Measurements from ENCODE around the gene ZNF407.
"Not testable (repeated sequence)": the region's sequence is repeated elsewhere in the genome, so short reads cannot be mapped to it uniquely, and the experiment has no call there.

Gene ZNF407

DNA sequence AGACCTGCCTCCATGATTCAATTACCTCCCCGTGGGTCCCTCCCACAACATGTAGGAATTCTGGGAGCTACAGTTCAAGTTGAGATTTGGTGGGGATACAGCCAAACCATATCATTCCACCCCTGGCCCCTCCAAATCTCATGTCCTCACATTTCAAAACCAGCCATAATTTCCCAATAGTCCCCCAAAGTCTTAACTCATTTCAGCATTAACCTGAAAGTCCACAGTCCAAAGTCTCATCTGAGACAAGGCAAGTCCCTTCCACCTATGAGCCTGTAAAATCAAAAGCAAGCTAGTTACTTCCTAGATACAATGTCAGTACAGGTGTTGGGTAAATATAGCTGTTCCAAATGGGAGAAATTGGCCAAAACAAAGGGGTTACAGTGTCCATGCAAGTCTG is 32.5 kb upstream of the ZNF407 start:
- H3K36me3 ChIP-seq (ENCODE audit: control insufficient read depth, insufficient read depth, low read length); H3K27ac ChIP-seq (ENCODE audit: low read depth, low read length, severe bottlenecking); H3K4me1 ChIP-seq (ENCODE audit: control insufficient read depth, insufficient read depth, low read length, poor library complexity, severe bottlenecking); H3K4me3 ChIP-seq (ENCODE audit: extremely low read depth, insufficient read depth, low read length, poor library complexity, severe bottlenecking): not testable (repeated sequence)
- peaks cover 20% of the 10 kb centered on the region for H3K9me3 ChIP-seq (ENCODE audit: control insufficient read depth, low read length)
- 100% methylated on average over 1 of the region's 1 CpG; no CpG with 5 or more reads in 1 of the 2 experiments for WGBS, 2 experiments (ENCODE audit: insufficient coverage in 2 of 2)

DNA sequence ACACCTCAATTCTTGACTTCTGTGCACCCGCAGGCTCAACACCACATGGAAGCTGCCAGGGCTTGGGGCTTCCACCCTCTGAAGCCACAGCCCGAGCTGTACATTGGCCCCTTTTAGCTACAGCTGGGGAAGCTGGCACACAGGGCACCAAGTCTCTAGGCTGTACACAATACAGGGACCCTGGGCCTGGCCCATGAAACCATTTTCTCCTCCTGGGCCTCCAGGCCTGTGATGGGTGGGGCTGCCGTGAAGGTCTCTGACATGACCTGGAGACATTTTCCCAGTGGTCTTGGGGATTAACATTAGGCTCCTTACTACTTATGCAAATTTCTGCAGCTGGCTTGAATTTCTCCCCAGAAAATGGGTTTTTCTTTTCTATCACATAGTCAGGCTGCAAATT is 31.7 kb upstream of the ZNF407 start:
- H3K27ac ChIP-seq (ENCODE audit: low read depth, low read length, severe bottlenecking); H3K4me1 ChIP-seq (ENCODE audit: control insufficient read depth, insufficient read depth, low read length, poor library complexity, severe bottlenecking); H3K4me3 ChIP-seq (ENCODE audit: extremely low read depth, insufficient read depth, low read length, poor library complexity, severe bottlenecking); H3K36me3 ChIP-seq (ENCODE audit: control insufficient read depth, insufficient read depth, low read length): not testable (repeated sequence)
- H3K9me3 ChIP-seq (ENCODE audit: control insufficient read depth, low read length): peaks cover 20% of the 10 kb centered on the region
- 75 to 88% methylated on average over 2 to 3 of the region's 3 CpGs for WGBS, 2 experiments (ENCODE audit: insufficient coverage in 2 of 2)

DNA sequence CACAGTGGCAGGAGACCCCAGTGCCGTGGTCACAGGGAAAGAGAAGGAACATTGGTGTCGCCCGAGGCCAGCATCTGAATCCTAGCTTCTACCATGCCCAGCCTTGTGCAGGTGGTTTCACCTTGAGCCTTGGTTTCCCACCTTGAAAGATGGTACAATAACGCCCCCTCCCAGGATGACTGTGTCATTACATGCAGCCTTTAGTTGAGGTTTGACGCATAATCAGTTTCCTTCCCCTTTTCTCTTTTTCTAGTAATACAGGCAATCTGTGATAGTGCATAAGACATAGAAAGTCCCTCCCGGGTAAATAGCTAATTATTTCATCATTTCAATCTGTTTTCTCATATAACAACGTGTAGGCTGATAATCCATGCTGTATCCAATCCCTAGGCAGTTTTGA is 29.8 kb upstream of the ZNF407 start:
- WGBS, 2 experiments (ENCODE audit: insufficient coverage in 2 of 2): 44 to 90% methylated on average over 3 to 5 of the region's 7 CpGs
- no peak overlapping the region for H3K27ac ChIP-seq (ENCODE audit: low read depth, low read length, severe bottlenecking)
- H3K9me3 ChIP-seq (ENCODE audit: control insufficient read depth, low read length): peaks cover 20% of the 10 kb centered on the region
- no peaks in the 10 kb centered on the region for H3K4me1 ChIP-seq (ENCODE audit: control insufficient read depth, insufficient read depth, low read length, poor library complexity, severe bottlenecking)
- no peaks in the 10 kb centered on the region for H3K36me3 ChIP-seq (ENCODE audit: control insufficient read depth, insufficient read depth, low read length)
- no peak overlapping the region for H3K4me3 ChIP-seq (ENCODE audit: extremely low read depth, insufficient read depth, low read length, poor library complexity, severe bottlenecking)

DNA sequence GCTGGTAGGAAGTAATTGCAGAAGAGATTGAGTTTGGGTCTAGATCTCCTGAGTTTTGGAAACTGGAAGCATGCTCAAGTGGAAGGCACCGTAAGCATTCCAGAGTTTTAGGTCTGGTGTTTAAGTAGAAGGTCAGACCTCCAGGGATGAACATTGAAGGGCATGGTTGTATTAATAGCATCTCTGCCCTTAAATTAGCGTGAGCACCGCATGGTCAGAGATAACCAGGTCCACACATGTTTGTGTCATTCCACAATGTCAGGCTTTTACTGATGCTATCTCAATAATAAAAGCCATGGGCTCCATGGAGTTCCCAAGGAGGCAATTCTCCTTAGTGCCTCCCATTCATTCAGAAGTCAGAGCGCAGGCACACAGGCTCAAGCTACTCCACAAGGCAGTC is 28.3 kb upstream of the ZNF407 start:
- Histone ChIP-seq H3K9me3 (ENCODE audit: control insufficient read depth, low read length) (peaks cover 20% of the 10 kb centered on the region), H3K4me1 (ENCODE audit: control insufficient read depth, insufficient read depth, low read length, poor library complexity, severe bottlenecking) (no peaks in the 10 kb centered on the region), H3K36me3 (ENCODE audit: control insufficient read depth, insufficient read depth, low read length) (no peaks in the 10 kb centered on the region), H3K4me3 (ENCODE audit: extremely low read depth, insufficient read depth, low read length, poor library complexity, severe bottlenecking) (no peak overlapping the region), H3K27ac (ENCODE audit: low read depth, low read length, severe bottlenecking) (no peak overlapping the region)
- WGBS, 2 experiments (ENCODE audit: insufficient coverage in 2 of 2): 91 to 94% methylated on average over 1 to 3 of the region's 4 CpGs

DNA sequence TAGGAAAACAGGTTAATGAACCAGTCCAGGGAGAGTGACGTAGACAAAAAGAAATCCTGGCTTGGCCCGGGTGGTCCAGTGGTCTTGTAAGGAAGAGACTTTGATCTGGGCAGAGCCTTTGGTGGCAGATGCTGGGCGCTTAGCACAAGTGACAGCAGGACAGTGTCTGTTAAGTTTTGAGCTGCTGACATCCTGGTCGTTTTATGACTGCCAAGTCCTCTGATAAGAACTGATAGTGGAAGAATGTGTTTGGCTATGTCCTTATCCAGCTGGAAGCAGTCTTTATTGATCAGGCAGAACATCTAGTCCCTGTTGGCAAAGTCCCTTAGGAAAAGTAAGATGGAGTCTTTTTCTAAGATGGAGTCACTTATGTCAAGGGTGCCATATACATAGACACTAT is 27.4 kb upstream of the ZNF407 start:
- no peak overlapping the region for H3K4me3 ChIP-seq (ENCODE audit: extremely low read depth, insufficient read depth, low read length, poor library complexity, severe bottlenecking)
- peaks cover 19% of the 10 kb centered on the region for H3K9me3 ChIP-seq (ENCODE audit: control insufficient read depth, low read length)
- no peaks in the 10 kb centered on the region for H3K4me1 ChIP-seq (ENCODE audit: control insufficient read depth, insufficient read depth, low read length, poor library complexity, severe bottlenecking)
- 81 to 87% methylated on average over 3 to 4 of the region's 4 CpGs for WGBS, 2 experiments (ENCODE audit: insufficient coverage in 2 of 2)
- H3K27ac ChIP-seq (ENCODE audit: low read depth, low read length, severe bottlenecking): no peak overlapping the region
- H3K36me3 ChIP-seq (ENCODE audit: control insufficient read depth, insufficient read depth, low read length): no peaks in the 10 kb centered on the region

DNA sequence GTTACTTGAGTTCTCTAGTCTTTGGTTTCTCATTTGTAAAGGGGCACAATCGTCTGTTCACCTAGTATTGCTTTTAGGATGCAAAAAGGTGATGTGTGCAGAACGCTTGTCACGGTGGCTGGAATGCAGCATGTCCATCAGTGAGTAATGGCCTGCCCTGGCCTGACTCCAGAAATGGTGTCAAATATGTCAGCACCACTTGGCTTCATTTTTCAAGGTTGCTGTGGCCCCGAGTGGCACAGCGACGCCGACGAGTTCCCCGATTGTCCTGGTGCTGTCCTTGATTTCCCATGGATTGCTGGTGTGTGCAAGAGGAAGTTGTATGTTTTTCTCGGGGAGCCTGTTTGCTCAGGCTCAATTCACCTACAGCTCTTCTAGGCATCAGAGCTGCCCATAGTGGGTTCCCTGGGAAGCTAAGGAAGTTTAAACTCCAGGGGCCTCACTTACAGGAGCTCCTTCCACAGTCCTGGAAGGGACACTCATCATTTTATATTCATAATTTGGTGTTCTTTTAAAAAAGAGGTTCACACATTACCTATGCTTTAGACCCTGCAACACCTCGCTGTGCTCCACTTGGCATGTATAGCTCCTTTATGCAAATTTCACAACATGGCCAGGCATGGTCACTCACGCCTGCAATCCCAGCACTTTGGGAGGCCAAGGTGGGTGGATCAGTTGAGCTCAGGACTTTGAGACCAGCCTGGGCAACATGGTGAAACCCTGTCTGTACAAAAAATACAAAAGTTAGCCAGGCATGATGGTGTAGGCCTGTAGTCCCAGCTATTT is 25.6 kb upstream of the ZNF407 start:
- 84 to 89% methylated on average over 4 to 9 of the region's 12 CpGs for WGBS, 2 experiments (ENCODE audit: insufficient coverage in 2 of 2)
- no peaks in the 10 kb centered on the region for H3K4me1 ChIP-seq (ENCODE audit: control insufficient read depth, insufficient read depth, low read length, poor library complexity, severe bottlenecking)

DNA sequence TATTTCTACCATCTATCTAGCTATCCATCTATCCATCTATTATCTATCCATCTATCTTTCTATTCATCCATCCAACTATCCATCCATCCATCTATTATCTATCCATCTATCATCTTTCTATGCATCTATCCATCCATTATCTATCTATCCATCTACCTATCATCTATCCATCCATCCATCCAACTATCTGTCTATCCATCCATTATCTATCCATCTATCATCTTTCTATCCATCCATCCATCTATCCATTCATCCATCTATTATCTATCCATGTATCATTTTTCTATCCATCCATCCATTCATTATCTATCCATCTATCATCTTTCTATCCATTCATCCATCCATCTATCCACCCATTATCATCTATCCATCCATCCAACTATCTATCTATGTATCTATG is 24.6 kb upstream of the ZNF407 start:
- H3K9me3 ChIP-seq (ENCODE audit: control insufficient read depth, low read length): no peaks in the 10 kb centered on the region
- H3K27ac ChIP-seq (ENCODE audit: low read depth, low read length, severe bottlenecking): no peak overlapping the region

More for the DNA sequence above, 25.6 kb upstream of the ZNF407 start:
- H3K36me3 ChIP-seq (ENCODE audit: control insufficient read depth, insufficient read depth, low read length): no peaks in the 10 kb centered on the region
- no peak overlapping the region for H3K4me3 ChIP-seq (ENCODE audit: extremely low read depth, insufficient read depth, low read length, poor library complexity, severe bottlenecking)
- peaks cover 8% of the 10 kb centered on the region for H3K9me3 ChIP-seq (ENCODE audit: control insufficient read depth, low read length)
- H3K27ac ChIP-seq (ENCODE audit: low read depth, low read length, severe bottlenecking): no peak overlapping the region

DNA sequence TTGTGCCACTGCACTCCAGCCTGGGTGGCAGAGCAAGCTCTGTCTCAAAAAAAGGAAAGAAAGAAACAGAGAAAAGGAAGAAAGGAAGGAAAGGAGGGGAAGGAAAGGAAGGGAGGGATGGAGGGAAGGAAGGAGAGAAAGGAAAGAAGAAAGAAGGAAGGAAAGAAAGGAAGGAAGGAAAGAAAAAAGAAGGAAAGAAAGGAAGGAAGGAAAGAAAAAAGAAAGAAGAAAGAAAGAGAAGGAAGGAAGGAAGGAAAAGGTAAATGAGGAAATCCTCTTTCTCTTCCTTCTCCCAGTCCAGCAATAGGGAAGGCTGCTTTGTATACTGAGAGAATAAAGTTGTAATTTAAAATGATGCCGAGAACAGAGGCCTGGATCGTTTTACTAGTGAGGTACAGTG is 22.8 kb upstream of the ZNF407 start:
- no peaks in the 10 kb centered on the region for H3K9me3 ChIP-seq (ENCODE audit: control insufficient read depth, low read length)
- H3K36me3 ChIP-seq (ENCODE audit: control insufficient read depth, insufficient read depth, low read length): no peaks in the 10 kb centered on the region
- no peak overlapping the region for H3K27ac ChIP-seq (ENCODE audit: low read depth, low read length, severe bottlenecking)
- no peak overlapping the region for H3K4me3 ChIP-seq (ENCODE audit: extremely low read depth, insufficient read depth, low read length, poor library complexity, severe bottlenecking)
- no peaks in the 10 kb centered on the region for H3K4me1 ChIP-seq (ENCODE audit: control insufficient read depth, insufficient read depth, low read length, poor library complexity, severe bottlenecking)
- 87 to 90% methylated on average over 2 of the region's 2 CpGs for WGBS, 2 experiments (ENCODE audit: insufficient coverage in 2 of 2)

More for the DNA sequence above, 24.6 kb upstream of the ZNF407 start:
- no peaks in the 10 kb centered on the region for H3K4me1 ChIP-seq (ENCODE audit: control insufficient read depth, insufficient read depth, low read length, poor library complexity, severe bottlenecking)
- no peak overlapping the region for H3K4me3 ChIP-seq (ENCODE audit: extremely low read depth, insufficient read depth, low read length, poor library complexity, severe bottlenecking)
- no peaks in the 10 kb centered on the region for H3K36me3 ChIP-seq (ENCODE audit: control insufficient read depth, insufficient read depth, low read length)

DNA sequence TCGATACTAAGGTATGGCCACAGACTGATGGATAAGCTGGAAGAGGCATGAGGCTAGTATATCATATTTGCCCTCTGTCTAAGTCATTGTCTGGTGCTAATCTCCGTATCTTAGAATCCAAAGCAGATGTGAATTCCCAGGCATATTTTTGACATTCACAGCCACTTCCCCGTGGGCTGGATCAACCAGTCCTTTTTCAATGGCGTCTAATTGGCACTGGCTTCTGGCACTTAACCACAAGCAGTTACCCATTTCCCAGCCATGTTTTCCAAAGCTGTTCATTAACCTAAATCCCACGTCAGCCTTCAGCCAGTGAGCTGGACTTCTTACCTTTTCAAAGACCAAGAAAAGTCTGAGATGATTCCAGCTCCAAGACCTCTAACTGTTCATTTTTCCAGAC is 20.7 kb upstream of the ZNF407 start:
- no peak overlapping the region for H3K4me3 ChIP-seq (ENCODE audit: extremely low read depth, insufficient read depth, low read length, poor library complexity, severe bottlenecking)
- WGBS, 2 experiments (ENCODE audit: insufficient coverage in 2 of 2): 73 to 81% methylated on average over 5 of the region's 5 CpGs
- H3K9me3 ChIP-seq (ENCODE audit: control insufficient read depth, low read length): no peaks in the 10 kb centered on the region
- peaks cover 4% of the 10 kb centered on the region for H3K4me1 ChIP-seq (ENCODE audit: control insufficient read depth, insufficient read depth, low read length, poor library complexity, severe bottlenecking)
- H3K36me3 ChIP-seq (ENCODE audit: control insufficient read depth, insufficient read depth, low read length): no peaks in the 10 kb centered on the region
- H3K27ac ChIP-seq (ENCODE audit: low read depth, low read length, severe bottlenecking): no peak overlapping the region

DNA sequence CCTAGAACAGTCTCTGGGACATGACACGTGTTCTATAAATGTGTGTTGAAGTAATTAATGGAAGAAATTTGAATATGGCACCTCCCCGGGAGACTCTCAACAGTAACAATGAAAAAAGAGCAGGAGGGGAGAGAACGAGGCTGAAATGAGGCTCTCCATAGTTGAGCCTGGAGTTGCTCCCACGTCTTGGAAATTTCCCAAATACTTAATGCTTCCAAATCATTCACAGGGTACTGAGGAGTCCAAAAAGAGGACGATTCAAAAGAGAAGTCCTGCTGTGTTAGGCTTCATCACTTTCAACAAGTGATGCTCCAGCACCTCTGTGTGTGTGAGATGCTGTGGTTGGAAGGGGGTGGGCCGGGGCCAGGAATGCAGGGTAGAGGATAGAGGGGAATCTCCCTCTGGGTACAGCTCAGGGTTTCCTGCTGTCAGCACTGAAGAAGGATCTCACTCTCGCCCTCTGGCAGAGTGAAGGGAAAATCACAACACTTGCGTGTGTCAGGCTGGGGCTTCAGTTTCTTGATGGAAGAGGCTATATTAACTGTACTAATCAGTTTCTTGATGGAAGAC is 18.1 kb upstream of the ZNF407 start:
- Histone ChIP-seq H3K36me3 (ENCODE audit: control insufficient read depth, insufficient read depth, low read length) (no peaks in the 10 kb centered on the region), H3K4me1 (ENCODE audit: control insufficient read depth, insufficient read depth, low read length, poor library complexity, severe bottlenecking) (peaks cover 4% of the 10 kb centered on the region), H3K9me3 (ENCODE audit: control insufficient read depth, low read length) (no peaks in the 10 kb centered on the region), H3K27ac (ENCODE audit: low read depth, low read length, severe bottlenecking) (no peak overlapping the region), H3K4me3 (ENCODE audit: extremely low read depth, insufficient read depth, low read length, poor library complexity, severe bottlenecking) (no peak overlapping the region)
- 46 to 73% methylated on average over 3 to 5 of the region's 8 CpGs for WGBS, 2 experiments (ENCODE audit: insufficient coverage in 2 of 2)

DNA sequence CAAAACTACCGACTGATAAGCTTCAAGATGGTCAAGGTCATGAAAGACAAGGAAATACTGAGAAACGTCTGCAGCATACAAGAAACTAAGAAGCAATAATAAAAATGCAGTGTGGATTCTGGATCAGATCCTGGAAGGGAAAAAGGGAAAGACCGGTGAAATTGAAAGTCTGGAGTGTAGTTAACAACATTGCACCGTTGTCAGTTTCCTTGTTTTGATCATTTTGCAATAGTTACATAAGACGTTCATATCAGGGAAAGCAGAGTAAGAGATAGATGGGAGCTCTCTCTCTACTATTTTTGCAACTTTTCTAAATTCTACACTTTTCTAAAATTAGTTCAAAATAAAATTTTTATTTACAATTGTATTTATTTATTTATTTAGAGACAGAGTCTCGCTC is 15.0 kb upstream of the ZNF407 start:
- WGBS, 2 experiments (ENCODE audit: insufficient coverage in 2 of 2): 72 to 97% methylated on average over 4 to 5 of the region's 6 CpGs
- peaks cover 4% of the 10 kb centered on the region for H3K4me1 ChIP-seq (ENCODE audit: control insufficient read depth, insufficient read depth, low read length, poor library complexity, severe bottlenecking)
- no peaks in the 10 kb centered on the region for H3K9me3 ChIP-seq (ENCODE audit: control insufficient read depth, low read length)
- no peaks in the 10 kb centered on the region for H3K36me3 ChIP-seq (ENCODE audit: control insufficient read depth, insufficient read depth, low read length)
- H3K27ac ChIP-seq (ENCODE audit: low read depth, low read length, severe bottlenecking): no peak overlapping the region
- H3K4me3 ChIP-seq (ENCODE audit: extremely low read depth, insufficient read depth, low read length, poor library complexity, severe bottlenecking): no peak overlapping the region

Measured in mesodermal cell (in vitro differentiated cells).